Measurements from ENCODE around the gene CTNND1.

Gene CTNND1

DNA sequence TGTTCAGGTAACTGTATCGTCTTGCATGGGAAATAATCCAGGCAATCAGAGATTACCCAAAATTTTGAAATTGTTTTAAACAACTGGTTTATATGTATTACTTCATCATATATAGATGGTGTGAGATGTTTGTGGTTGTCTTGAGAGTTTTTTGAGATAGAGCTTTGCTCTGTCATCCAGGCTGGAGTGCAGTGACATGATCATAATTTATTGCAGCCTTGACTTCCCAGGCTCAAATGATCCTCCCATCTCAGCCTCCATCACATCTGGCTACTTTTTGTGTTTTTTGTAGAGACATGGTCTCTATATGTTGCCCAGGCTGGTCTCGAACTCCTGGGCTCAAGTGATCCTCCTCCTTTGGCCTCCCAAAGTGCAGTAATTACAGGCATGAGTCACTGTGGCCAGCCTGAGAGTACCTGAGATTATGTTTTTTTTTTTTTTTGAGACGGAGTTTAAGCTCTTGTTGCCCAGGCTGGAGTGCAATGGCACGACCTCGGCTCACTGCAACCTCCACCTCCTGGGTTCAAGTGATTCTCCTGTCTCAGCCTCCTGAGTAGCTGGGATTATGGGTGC lies 11.5 kb downstream of the CTNND1 start:
- H3K27ac ChIP-seq, result no peak overlapping the region
- no peaks in the 10 kb centered on the region for H3K36me3 ChIP-seq
- no peaks in the 10 kb centered on the region for H3K27me3 ChIP-seq
- TF ChIP-seq, protein P1, sequence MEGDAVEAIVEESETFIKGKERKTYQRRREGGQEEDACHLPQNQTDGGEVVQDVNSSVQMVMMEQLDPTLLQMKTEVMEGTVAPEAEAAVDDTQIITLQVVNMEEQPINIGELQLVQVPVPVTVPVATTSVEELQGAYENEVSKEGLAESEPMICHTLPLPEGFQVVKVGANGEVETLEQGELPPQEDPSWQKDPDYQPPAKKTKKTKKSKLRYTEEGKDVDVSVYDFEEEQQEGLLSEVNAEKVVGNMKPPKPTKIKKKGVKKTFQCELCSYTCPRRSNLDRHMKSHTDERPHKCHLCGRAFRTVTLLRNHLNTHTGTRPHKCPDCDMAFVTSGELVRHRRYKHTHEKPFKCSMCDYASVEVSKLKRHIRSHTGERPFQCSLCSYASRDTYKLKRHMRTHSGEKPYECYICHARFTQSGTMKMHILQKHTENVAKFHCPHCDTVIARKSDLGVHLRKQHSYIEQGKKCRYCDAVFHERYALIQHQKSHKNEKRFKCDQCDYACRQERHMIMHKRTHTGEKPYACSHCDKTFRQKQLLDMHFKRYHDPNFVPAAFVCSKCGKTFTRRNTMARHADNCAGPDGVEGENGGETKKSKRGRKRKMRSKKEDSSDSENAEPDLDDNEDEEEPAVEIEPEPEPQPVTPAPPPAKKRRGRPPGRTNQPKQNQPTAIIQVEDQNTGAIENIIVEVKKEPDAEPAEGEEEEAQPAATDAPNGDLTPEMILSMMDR (IDR thresholded peaks at IDR 0.05), result no peak
- no peaks in the 10 kb centered on the region for H3K9me3 ChIP-seq
- peaks cover 14 to 15% of the 10 kb centered on the region in 2 experiments for H3K4me1 ChIP-seq (ENCODE audit: control insufficient read depth in 1 of 2, insufficient read depth in 1 of 2, low read depth in 1 of 2, low read length in 1 of 2)
- H3K4me3 ChIP-seq (ENCODE audit: low read depth in 1 of 2, low read length in 1 of 2), result no peak overlapping the region

DNA sequence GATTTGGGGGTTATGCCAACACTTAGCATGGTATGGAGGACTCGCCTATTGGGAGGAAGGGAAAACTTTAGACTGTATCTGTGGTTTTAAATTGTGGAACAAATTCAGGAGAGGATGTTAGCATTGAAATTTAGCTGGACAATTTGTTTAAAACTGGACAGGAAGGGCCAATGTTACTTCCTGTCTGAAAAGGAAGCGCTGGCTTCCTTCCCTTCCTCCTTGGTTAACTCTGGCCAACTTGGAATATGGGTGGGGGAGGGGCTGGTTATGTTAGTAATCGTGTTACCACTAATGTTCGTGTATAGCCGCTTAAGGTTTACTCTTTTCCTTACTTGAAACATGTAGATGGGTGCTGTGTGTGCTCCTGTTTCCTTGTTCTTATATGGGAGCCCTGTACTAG lies 13.9 kb downstream of the CTNND1 start:
- TF ChIP-seq, protein P1 (IDR thresholded peaks at IDR 0.05), result no peak
- Histone ChIP-seq H3K4me3 (ENCODE audit: low read depth in 1 of 2, low read length in 1 of 2) (no peak overlapping the region), H3K9me3 (no peaks in the 10 kb centered on the region), H3K36me3 (no peaks in the 10 kb centered on the region), H3K4me1 (ENCODE audit: control insufficient read depth in 1 of 2, insufficient read depth in 1 of 2, low read depth in 1 of 2, low read length in 1 of 2) (peaks cover 14 to 15% of the 10 kb centered on the region in 2 experiments), H3K27ac (peak overlapping the region; percentile 27), H3K27me3 (no peaks in the 10 kb centered on the region)

GRCh38 chr11:57776031-57776521 lies 14.5 kb downstream of the CTNND1 start:
- TF ChIP-seq, protein P1 (IDR thresholded peaks at IDR 0.05), result no peak
- no peaks in the 10 kb centered on the region for H3K27me3 ChIP-seq
- no peaks in the 10 kb centered on the region for H3K36me3 ChIP-seq
- H3K9me3 ChIP-seq, result no peaks in the 10 kb centered on the region
- H3K27ac ChIP-seq, result no peak overlapping the region
- H3K4me3 ChIP-seq (ENCODE audit: low read depth in 1 of 2, low read length in 1 of 2), result no peak overlapping the region
- H3K4me1 ChIP-seq (ENCODE audit: control insufficient read depth in 1 of 2, insufficient read depth in 1 of 2, low read depth in 1 of 2, low read length in 1 of 2), result peaks cover 14 to 15% of the 10 kb centered on the region in 2 experiments

DNA sequence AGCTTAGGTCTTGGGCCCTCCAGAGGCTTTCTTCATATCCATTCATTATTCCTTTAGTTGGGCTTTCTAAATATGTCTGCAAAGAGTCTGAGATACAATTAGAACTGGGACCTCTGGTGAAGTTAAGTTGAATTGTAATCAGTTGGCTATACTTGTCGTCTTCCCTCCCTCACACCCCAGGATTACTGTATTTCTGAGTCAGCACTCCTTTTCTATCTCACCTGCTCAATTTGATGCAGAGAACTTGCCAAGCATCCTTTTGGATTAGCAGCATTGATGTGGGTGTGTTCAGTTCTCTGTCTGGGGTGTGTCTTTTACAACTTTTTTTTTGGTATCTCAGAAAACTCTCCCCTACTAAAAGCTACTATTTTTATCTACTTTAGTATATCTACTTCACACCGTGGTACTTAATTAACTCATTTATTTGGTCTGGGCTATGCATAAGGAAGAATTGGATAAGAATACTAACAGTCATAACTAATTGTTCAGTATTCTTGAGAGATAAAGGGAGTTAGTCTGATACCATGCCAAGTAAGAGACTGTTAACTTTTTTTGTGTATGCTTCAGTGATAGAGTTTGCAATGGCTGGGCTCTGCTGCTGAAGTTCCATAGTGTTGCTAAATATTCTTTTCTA lies 15.1 kb downstream of the CTNND1 start:
- Histone ChIP-seq H3K27ac (no peak overlapping the region), H3K36me3 (no peaks in the 10 kb centered on the region), H3K4me1 (ENCODE audit: control insufficient read depth in 1 of 2, insufficient read depth in 1 of 2, low read depth in 1 of 2, low read length in 1 of 2) (peaks cover 14 to 15% of the 10 kb centered on the region in 2 experiments), H3K27me3 (no peaks in the 10 kb centered on the region), H3K9me3 (no peaks in the 10 kb centered on the region), H3K4me3 (ENCODE audit: low read depth in 1 of 2, low read length in 1 of 2) (no peak overlapping the region)
- TF ChIP-seq, protein P1 (IDR thresholded peaks at IDR 0.05), result no peak

DNA sequence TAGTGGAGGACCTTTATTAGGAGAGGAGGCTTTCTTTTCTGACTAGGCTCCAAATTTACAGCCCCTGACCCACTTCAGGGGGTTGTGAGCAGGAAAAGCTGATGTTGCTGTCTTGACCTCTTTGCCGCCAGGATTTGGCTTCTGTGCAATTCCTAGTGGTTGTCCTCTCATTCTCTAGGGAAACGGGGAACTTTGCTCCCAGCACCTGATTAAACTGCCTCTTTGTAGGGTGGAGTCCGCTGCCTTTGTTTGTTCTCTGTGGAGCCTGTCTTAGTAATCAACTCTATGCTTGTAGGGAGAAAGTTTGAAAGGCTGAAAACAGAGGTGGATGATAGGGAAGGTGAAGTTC lies 16.3 kb downstream of the CTNND1 start:
- Histone ChIP-seq H3K9me3 (no peaks in the 10 kb centered on the region), H3K4me1 (ENCODE audit: control insufficient read depth in 1 of 2, insufficient read depth in 1 of 2, low read depth in 1 of 2, low read length in 1 of 2) (peaks cover 14 to 15% of the 10 kb centered on the region in 2 experiments), H3K4me3 (ENCODE audit: low read depth in 1 of 2, low read length in 1 of 2) (no peak overlapping the region), H3K36me3 (no peaks in the 10 kb centered on the region), H3K27me3 (no peaks in the 10 kb centered on the region), H3K27ac (no peak overlapping the region)
- TF ChIP-seq, protein P1 (IDR thresholded peaks at IDR 0.05), result no peak

Measured in neutrophil (primary cell).